AG08396 (cell line): ENCODE results near the gene ARHGAP10.

ENCODE experiments used
- DNase-seq: peaks from one replicate; pipeline ENCODE4 v3.0.0; 2012; ENCODE audit warnings: low spot score, mixed read lengths

ARHGAP10 gene

GRCh38 chr4:147950261-147950660 lies 218.4 kb downstream of the ARHGAP10 start:
- DNase-seq, result no peak

DNA sequence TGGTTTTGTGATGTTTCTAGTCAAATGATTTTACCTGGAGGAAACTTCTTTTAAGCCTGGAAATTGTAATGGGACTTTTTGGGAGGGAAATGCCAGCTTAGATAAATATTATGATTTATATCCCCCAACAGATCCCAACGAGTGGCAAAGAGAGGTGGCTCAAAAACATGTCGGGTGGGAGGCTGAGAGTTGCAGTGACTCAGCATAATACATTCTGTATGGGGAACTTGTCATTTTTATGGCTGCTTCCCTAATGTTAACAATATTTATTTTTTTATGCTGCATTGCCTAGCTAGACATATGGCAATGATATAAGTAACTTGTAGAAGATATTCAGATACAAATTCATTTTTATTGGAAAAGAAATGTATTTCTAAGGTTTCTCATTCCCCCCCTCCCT lies 219.0 kb downstream of the ARHGAP10 start:
- no peak for DNase-seq

- DNase-seq, result no peak
These were observed 223.0 kb downstream of the ARHGAP10 start for GRCh38 chr4:147954850-147955249.

DNA sequence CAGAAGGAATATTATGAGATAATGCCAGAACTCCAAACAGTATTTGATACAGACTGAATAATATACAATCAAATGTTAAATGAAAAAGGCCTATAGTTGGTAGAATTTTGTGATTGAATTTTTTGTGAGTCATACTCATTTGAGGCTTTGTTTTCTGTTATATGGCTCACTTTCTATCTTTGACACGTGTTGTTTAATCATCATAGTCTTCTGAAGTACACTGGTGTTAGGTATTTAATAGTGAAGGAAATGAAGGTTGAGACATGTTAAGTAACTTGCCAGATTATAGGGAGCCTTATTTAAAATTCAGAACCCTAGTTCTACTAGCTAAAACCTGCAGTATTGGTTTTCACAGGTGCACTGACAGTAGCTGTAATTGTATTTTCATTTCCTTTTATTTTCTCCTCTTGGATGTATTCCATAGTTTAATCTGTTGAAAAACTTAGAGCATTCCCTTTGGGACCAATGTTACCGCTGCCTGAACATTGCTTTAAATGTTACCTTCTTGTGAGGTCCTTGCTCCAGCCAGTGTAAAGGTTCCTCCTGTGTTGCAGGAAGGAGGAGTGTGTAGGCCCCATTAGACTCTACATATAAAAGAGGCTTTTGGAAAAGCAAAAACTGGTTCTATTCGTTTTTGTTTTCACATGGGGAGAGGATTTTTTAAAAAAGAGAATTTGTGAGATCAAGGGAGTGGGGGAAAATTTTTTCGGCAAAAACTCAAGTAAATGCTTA lies 224.1 kb downstream of the ARHGAP10 start:
- no peak for DNase-seq

DNA sequence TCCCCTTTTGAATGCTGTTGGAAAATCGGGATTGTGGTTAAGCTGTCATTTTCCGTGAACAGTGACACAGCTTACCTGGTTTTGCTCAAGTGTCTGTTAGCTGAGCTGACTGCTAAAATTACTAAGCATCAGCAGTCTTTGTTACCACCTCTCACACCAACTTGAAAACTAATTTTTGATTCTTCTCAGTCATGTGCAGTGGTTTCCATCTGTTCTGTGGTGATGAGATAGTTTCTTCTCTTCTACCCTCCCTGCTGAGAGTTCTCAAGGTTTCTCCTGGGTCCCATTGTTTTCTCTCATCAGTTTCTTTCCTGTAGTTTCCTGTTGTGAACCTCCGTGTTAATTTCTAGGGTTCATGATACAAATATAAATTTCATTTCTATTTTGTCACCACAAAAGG lies 225.6 kb downstream of the ARHGAP10 start:
- no peak for DNase-seq

DNA sequence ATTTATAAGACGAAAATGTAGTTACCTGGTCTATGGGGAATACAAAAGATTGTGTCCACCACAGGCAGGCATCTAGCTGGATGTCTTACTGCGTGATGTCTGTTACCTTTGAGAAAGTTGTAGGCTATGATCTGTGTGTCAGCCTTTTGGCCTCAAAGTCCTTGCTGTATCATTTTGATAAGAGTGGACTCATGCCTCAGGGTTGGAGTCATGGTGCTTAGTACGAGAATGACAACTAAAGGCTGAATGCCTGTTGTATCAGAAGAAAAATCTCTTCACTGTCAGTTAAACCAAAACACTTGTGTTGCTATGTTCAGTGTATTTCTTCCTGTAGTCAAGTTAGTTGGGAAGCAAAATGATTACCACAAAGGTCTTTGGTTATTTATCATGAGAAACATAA lies 226.2 kb downstream of the ARHGAP10 start:
- DNase-seq, result no peak

DNA sequence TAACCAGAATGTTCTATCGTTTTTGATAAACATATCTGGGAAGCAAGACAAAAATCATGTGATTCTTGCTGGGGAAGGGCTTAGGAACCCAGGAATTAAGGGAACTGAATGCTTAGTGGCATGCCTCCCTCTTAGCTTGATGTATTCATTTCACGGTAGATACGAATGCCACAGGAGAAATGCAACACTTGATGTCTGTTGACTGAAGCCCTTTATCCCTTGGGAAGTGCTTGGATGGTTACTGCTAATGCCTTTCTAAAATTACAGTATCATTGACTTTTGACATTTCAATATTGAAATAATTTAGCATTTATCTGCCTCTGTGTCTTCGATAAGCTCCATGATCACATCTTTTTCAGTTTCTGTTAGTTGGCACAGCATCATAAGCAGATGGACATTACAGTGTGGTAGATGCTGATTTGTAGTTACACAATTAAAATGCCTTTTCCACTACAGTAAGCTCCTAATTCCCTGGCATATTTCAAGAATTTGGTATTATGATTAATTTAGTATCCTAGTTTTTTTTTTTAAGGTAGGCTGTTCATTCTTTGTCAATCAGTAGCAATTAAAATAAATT lies 226.7 kb downstream of the ARHGAP10 start:
- no peak for DNase-seq

GRCh38 chr4:147960971-147961370 lies 229.1 kb downstream of the ARHGAP10 start:
- no peak for DNase-seq

- no peak for DNase-seq
These were observed 232.0 kb downstream of the ARHGAP10 start for GRCh38 chr4:147963839-147964238.

GRCh38 chr4:147964266-147964880 lies 232.5 kb downstream of the ARHGAP10 start:
- no peak for DNase-seq

DNA sequence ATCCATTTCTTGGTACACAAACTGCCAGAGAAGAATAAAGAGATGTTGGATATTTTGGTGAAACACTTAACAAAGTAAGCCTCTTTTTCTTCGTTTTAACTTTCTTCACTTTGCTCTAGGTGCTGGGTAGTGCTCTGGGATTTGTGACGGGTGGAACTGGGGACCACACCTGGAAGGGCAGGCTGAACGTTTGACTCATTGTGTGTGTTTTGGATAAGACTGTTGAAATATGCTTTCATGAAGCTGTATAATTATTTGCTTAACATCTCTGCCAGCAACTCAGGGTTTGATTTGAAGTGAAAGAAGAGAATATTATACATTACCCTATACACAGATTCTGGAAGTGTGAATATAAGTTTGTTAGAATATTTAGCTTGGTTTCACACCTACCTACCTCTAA lies 233.2 kb downstream of the ARHGAP10 start:
- no peak for DNase-seq

GRCh38 chr4:147965873-147966272 lies 234.0 kb downstream of the ARHGAP10 start:
- DNase-seq, result no peak

DNA sequence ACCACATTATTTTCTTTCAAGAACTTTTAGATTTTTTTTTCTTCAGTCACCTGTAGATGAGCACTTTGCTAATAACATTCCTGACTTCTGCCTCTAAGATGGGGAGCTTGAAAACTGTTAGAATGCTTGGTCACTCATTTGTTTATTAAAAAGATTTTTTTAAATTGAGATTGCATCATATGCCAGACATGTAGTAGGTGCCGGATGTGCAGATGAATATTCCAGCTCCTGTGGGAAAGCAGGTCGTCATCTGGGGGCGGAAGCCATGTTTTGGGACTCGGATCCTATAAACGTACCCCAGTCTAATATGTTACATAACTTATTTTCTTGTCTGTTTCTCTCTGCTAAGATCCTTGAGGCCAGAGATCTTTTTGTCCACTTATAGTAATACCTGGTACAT lies 236.8 kb downstream of the ARHGAP10 start:
- no peak for DNase-seq

DNA sequence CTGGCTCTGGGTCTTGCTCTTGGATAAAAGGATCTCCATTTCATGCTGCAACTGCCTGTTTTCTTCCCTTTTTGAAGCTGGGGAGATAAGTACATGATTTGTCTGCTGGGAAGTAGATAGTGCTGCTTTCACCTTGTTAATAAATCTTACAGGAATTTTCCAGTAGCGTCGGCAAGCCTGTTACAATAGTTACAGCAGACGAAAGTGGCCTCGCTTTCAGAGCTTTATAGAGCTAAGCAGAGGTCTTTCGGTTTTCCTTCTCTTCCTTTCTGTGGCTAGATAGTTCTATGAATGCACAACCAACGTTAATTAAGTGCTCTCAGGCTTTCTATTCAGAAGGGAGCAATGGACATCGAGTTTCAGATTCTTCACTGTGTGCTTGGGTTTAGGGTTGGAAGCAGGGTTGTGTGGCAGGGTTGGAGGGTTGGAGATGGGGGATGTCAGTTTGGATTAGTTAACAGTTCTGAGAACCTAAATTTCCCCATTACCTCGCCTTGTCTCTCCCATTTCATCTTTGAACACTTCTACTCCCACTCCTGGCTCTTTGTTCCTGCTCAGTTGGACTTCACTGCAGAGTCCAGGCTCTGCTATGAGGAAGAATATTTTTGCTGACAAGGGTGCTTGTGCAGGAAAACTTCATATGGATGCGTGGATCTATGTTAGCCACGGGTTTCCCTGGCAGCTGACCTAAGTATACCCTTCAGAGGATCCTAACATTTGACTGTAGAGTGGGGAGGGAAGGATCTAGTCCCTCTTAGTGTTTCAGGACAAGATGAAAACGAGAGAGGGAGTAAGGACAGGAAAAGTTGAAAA lies 237.9 kb downstream of the ARHGAP10 start:
- no peak for DNase-seq

- DNase-seq, result no peak
These were observed 239.2 kb downstream of the ARHGAP10 start for GRCh38 chr4:147971116-147971515.

GRCh38 chr4:147975325-147975724 lies 243.4 kb downstream of the ARHGAP10 start:
- DNase-seq, result no peak

- no peak for DNase-seq
These were observed 244.3 kb downstream of the ARHGAP10 start for GRCh38 chr4:147975933-147976928.

- DNase-seq, result no peak
These were observed 248.7 kb downstream of the ARHGAP10 start for GRCh38 chr4:147980586-147980985.

DNA sequence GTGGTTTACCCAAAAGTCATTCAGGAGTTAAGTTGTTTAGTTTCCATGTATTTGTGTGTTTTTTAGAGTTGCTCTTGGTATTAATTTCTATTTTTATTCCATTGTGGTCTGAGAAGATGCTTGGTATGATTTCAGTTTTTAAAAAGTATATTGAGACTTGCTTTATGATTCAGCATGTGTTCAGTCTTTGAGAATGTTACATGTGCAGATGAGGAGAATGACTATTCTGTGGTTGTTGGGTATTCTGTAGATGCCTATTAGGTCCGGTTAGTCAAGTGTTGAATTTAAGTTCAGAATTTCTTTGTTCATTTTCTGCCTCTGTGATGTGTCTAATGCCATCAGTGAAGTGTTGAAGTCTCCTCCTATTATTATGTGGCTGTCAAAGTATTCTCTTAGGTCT lies 249.4 kb downstream of the ARHGAP10 start:
- no peak for DNase-seq

DNA sequence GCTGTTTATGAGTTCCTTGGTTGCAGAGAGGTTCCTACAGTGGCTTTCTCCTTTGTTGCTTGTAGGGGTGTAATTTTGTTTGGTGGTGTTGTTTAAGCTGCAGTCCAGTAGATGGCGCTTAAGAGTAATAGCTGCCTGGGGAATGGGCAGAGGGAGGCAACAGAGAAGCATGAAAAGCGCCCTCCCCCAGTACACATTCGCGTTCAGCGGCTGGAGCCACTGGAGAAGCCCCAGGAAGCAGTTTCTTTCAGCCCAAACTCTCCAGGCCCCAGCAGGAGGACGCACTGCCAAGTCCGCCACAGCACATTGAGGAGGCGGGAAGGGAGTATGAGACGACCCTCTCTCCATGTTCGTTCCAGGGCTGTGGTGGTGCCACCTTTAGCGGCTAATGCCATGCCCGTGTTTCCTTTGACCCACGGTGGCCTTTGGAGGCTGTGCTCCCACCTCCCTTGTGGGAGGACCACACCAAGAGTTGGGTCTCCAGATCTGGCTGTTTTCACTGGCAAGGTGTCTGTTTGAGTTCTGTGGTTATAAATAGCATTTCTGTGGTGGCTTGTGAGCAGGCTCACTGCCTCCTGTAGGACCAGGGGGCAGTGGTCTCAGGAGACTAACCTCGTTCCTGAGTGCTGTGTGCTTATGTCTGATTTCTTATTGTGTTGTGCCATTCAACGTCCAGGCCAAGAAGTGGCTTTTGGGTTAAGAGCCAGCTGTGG lies 252.3 kb downstream of the ARHGAP10 start:
- peak; percentile 61 for DNase-seq

DNA sequence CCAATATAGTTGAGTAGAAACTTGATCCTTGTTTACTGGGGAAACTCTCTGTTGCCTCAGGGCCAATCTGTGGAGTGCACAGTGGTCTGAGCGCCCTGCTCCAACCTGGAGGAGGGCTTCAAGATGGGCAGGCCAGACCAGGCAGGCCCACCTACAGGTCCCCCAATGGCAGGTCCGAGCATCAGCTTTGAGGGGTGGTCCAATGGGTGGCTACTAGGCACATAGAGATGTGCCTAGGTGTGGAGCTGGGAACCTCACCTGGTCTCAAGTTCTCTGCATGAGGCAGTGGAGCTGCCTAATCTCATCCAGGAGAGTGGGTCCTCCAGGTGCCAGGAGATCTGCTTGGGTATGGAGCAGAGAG lies 252.9 kb downstream of the ARHGAP10 start:
- DNase-seq, result no peak
